HepG2 (cell line): Measurements from ENCODE around the gene COQ7. TPM values are rescaled to one million over a fixed set of nuclear protein-coding genes. Genes with fewer than 3 reads are reported as not detected.

Source experiments
- AHR ChIP-seq: IDR thresholded peaks from 2 replicates; pipeline ENCODE4 v1.6.1; 2018; ENCODE audit warnings: missing genetic modification reagents, missing compliant biosample characterization
- BATF2 ChIP-seq: sonication (generic); formaldehyde crosslinking; IDR thresholded peaks from 2 replicates; pipeline ENCODE4 v1.8.0; 2022; ENCODE audit warnings: mild to moderate bottlenecking, missing genetic modification reagents, moderate library complexity
- ELF3 ChIP-seq: IDR thresholded peaks from 2 replicates; pipeline ENCODE4 v1.6.1; 2016; ENCODE audit warnings: missing genetic modification reagents, missing compliant biosample characterization
- HOXD1 ChIP-seq: sonication (generic); formaldehyde crosslinking; IDR thresholded peaks from 2 replicates; pipeline ENCODE4 v1.5.0; 2020; ENCODE audit warnings: missing genetic modification reagents
- KMT2A ChIP-seq: sonication (generic); formaldehyde crosslinking; IDR thresholded peaks from 2 replicates; pipeline ENCODE4 v1.4.0; 2020; ENCODE audit warnings: missing genetic modification reagents
- MAZ ChIP-seq, 2 experiments: sonication (generic) in 1 of 2; formaldehyde crosslinking in 1 of 2; IDR thresholded peaks; 2 replicates each; pipeline versions ENCODE4 v1.5.0 to v1.6.1; 2012 to 2020; ENCODE audit warnings: low read depth in 2 of 2, mild to moderate bottlenecking in 2 of 2, borderline replicate concordance in 1 of 2, improper control_type of control experiment in 1 of 2, low read length in 1 of 2, missing genetic modification reagents in 1 of 2, moderate library complexity in 1 of 2
- MTF2 ChIP-seq: sonication (generic); formaldehyde crosslinking; IDR thresholded peaks from 2 replicates; pipeline ENCODE4 v1.5.0; 2020; ENCODE audit warnings: missing genetic modification reagents, borderline replicate concordance
- RCOR2 ChIP-seq: IDR thresholded peaks from 2 replicates; pipeline ENCODE4 v1.6.1; 2016; ENCODE audit warnings: missing biosample characterization, missing genetic modification reagents
- REST ChIP-seq, 2 experiments: IDR thresholded peaks; 2 replicates each; pipeline ENCODE4 v1.6.1; 2011 to 2012; ENCODE audit warnings: low read length in 2 of 2, borderline replicate concordance in 1 of 2, low read depth in 1 of 2, mild to moderate bottlenecking in 1 of 2, moderate library complexity in 1 of 2
- SRSF4 ChIP-seq: fragments of 200-400 bp; formaldehyde crosslinking; IDR thresholded peaks from one replicate; pipeline ENCODE4 v1.6.1; 2018; ENCODE audit warnings: mild to moderate bottlenecking, low read depth, low read length, moderate library complexity; ENCODE audit not compliant: poor library complexity, severe bottlenecking
- USF2 ChIP-seq, 2 experiments: sonication (generic) in 1 of 2; formaldehyde crosslinking in 1 of 2; IDR thresholded peaks; 2 replicates each; pipeline versions ENCODE4 v1.5.1 to v1.6.1; 2011 to 2020; ENCODE audit warnings: borderline replicate concordance in 1 of 2, low read depth in 1 of 2, low read length in 1 of 2, mild to moderate bottlenecking in 1 of 2, missing genetic modification reagents in 1 of 2, moderate library complexity in 1 of 2
- ZC3H13 ChIP-seq: sonication (generic); formaldehyde crosslinking; IDR thresholded peaks from 2 replicates; pipeline ENCODE4 v1.8.1; 2023; ENCODE audit warnings: mild to moderate bottlenecking, missing genetic modification reagents, moderate library complexity
- ZNF564 ChIP-seq: sonication (generic); formaldehyde crosslinking; IDR thresholded peaks from 2 replicates; pipeline ENCODE4 v1.8.1; 2023; ENCODE audit warnings: mild to moderate bottlenecking, missing genetic modification reagents
- ZNF784 ChIP-seq: sonication (generic); formaldehyde crosslinking; IDR thresholded peaks from 2 replicates; pipeline ENCODE4 v1.5.1; 2020; ENCODE audit warnings: missing genetic modification reagents, mild to moderate bottlenecking, borderline replicate concordance
- polyA plus RNA-seq, 8 experiments: library from polyadenylated mRNA; depleted of rRNA in 3 of 8; stranded (reverse) in 7 of 8; unstranded in 1 of 8; fragments of >200 nt; fragmentation: Illumina TruSeq in 4 of 8; extraction: Trizol in 4 of 8; gene quantifications; 2 replicates each; pipeline versions ENCODE4 v1.2.1 to v1.2.3, GENCODE V29; 2011 to 2016; ENCODE audit warnings: low read depth in 4 of 8, missing spikeins in 1 of 8, mixed read lengths in 1 of 8; ENCODE audit not compliant: insufficient read depth in 1 of 8
- total RNA-seq, 5 experiments: library from RNA; depleted of rRNA; stranded (reverse); fragments of >200 nt; fragmentation: Illumina TruSeq; extraction: Trizol; gene quantifications; 2 replicates each; pipeline ENCODE4 v1.2.3, GENCODE V29; 2016; ENCODE audit warnings: low read depth in 1 of 5
- TF ChIP-seq, protein P1 (sequence below): sonication (generic); formaldehyde crosslinking; IDR thresholded peaks from 2 replicates; pipeline ENCODE4 v1.4.0; 2020; ENCODE audit warnings: missing genetic modification reagents

Gene COQ7
- total and polyA plus RNA-seq, 2 of the 13 experiments (the other 11 are each of a cell fraction or from before 2014, with no cell fraction given) = 20.1 to 45.7 TPM

GRCh38 chr16:19067349-19068236 is at the start of gene COQ7 (continued):
- TF ChIP-seq ELF3 (CRISPR knock-in tag) (peak; percentile 68), SRSF4 (no peak), AHR (CRISPR knock-in tag) (no peak; the same call in 1 of the 2 replicates), REST (IDR thresholded peaks at IDR 0.05; ENCODE audit: borderline replicate concordance in 1 of 2, low read depth in 1 of 2, low read length in 2 of 2) (no peak; a peak in 1 of 4 replicates), BATF2 (CRISPR knock-in tag) (no peak), ZNF564 (peak; percentile 73; the same call in 1 of the 2 replicates), HOXD1 (CRISPR knock-in tag) (peak; percentile 90; the same call in 1 of the 2 replicates), MTF2 (CRISPR knock-in tag) (peak; percentile 89; the same call in 1 of the 2 replicates), RCOR2 (CRISPR knock-in tag) (no peak), ZC3H13 (CRISPR knock-in tag) (peak; percentile 73; the same call in 1 of the 2 replicates), KMT2A (CRISPR knock-in tag) (peak; percentile 83), USF2 (IDR thresholded peaks at IDR 0.05; ENCODE audit: low read depth, low read length) (peak; percentile 77), USF2 (CRISPR knock-in tag; IDR thresholded peaks at IDR 0.05; ENCODE audit: borderline replicate concordance) (peak; percentile 76; the same call in 1 of the 2 replicates), ZNF784 (CRISPR knock-in tag) (peak; percentile 80), MAZ (IDR thresholded peaks at IDR 0.05; ENCODE audit: borderline replicate concordance, low read depth, low read length) (peak; percentile 79), MAZ (CRISPR knock-in tag; IDR thresholded peaks at IDR 0.05; ENCODE audit: low read depth) (peak; percentile 93)
- TF ChIP-seq, protein P1, sequence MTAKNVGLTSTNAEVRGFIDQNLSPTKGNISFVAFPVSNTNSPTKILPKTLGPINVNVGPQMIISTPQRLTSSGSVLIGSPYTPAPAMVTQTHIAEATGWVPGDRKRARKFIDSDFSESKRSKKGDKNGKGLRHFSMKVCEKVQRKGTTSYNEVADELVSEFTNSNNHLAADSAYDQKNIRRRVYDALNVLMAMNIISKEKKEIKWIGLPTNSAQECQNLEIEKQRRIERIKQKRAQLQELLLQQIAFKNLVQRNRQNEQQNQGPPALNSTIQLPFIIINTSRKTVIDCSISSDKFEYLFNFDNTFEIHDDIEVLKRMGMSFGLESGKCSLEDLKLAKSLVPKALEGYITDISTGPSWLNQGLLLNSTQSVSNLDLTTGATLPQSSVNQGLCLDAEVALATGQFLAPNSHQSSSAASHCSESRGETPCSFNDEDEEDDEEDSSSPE (CRISPR knock-in tag) = peak; percentile 93
